LoVo (cell line): ENCODE results near the gene PHLPP1.
"Not testable (repeated sequence)": the region's sequence is repeated elsewhere in the genome, so short reads cannot be mapped to it uniquely, and the experiment has no call there.

Experiments
- DNase-seq: peaks from one replicate; pipeline ENCODE4 v3.0.0-alpha.2; 2016; ENCODE audit warnings: low spot score

PHLPP1 gene

DNA sequence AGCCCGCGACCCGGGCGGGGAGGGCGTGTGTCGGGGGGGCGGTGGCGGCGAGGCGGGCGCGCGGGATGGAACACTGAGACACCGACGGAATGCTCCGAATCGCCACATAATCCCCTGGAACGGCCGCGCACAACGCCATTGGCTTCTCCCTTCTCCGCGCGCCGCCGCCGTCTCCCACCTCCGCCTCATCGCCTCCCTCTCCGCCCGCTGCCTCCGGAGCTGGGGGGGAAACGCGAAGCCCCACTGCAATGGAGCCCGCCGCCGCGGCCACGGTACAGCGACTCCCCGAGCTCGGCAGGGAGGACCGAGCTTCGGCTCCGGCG is at the start of gene PHLPP1:
Gene PHLPP1, plus strand, starts transcription at position 106 of the 323 bp plus-strand sequence. Its CDS starts 143 bp downstream, at position 249.
- DNase-seq: no peak

DNA sequence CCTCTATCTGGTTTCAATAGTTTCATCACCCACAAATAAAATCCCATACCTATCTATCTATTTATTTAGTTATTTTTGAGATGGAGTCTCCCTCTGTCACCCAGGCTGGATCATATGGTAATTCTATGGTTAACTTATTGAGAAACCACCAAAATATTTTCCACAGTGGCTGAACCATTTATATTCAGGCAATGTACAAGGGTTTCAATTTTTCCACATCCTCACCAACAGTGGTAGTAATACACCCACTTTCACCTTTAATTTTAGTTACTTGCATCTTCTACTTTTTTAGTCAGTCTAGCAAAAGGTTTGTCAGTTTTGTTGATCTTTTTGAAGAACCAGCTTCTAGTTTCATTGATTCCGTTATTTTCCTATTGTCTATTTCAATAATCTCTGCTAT is 46.1 kb upstream of the PHLPP1 start:
- DNase-seq: no peak

DNA sequence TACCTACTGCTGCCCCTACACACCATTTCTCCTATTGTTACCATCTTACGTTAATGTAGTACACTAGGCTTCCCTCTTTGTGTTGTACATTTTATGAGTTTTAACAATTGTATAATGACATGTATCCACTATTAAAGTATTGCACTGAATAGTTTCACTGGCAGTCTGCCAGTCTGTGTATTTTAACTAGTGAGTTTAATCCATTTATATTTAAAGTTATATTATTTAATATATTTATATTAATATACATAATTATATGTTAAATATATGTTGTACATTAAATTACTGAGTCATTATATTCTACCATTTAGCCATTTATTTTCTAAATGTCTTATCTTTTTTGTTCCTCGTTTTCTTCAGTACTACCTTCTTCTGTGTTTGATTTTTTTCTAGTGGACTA is 44.8 kb upstream of the PHLPP1 start:
- DNase-seq: no peak

- DNase-seq: no peak
These were observed 42.7 kb upstream of the PHLPP1 start for GRCh38 chr18:62672600-62672999.

DNA sequence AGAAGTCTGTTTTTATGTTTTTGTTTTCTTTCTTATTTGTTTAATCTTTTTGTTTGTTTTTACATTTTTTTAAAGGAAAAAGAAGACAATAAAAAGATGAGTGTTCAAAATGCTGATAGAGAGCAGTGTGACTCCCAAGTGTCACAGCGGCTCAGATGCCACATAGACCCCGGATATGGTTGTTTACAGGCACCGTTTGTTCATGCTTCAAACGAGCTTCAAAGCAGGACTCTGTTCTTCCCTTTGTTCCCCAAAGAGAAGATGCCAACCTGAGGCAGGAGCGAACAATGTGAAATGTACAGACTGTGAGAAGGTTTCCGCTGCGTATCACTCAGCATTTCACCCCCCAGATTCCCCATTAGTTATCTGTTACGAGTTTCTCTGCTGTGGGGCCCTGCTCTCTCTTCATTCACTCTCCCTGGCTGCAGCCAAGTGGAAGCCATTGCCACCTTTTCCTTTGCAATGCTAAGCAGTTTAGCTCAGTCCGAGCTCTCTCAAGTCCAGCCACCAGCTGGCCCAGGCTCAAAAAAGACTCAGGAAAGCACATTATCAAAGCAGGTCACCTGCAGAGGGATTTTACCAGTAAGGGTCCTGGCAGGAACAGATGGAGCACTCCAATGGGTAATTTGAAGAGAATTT is 36.4 kb upstream of the PHLPP1 start:
- no peak for DNase-seq

DNA sequence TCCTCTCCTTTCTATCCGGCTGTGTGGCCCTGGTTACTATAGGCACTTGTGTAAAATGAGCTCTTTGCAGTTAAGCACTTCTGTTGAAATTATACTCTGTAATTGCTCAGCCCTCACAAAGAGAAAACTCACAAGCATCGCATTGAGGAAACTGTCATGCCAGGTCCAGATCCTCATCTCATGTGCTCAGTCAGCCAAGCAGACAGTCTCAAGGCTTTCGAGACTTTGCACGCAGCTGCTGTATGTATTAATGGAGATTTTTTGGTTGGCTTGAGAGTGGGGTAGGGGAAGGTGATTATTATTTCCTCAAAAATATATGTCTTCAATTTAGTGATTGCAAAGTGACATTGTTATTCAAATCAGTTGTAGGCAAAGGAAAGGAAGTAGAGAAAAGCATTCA is 33.0 kb upstream of the PHLPP1 start:
- no peak for DNase-seq

GRCh38 chr18:62683935-62684334 is 31.4 kb upstream of the PHLPP1 start:
- DNase-seq: no peak

DNA sequence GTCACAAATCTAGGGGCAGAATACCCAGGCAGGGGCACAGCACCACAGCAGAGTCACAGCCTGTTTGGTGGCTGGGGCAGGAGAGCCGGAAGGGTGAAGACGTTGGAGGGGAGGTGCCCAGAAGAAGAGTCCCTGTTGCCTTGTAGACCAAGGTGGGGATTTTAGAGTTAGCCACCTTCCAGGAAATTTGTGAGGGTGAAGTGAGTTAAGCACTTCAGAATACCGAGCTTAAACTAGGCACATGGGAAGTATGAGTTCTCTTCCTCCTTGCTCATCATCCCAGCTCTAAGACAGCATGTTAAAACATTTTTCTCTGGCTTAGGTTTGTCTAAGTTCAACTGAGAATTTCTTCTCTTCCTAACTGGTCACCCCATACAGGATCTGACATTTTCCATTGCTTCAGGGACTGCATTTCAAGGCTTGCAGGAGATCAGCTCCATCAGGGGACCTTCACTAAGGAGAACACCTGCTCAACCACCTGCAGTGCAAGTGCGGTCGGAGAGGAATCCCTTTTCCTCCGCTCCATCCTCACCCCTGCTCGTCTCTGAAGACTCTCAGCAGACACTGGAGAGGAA is 26.5 kb upstream of the PHLPP1 start:
- DNase-seq: no peak

- DNase-seq: no peak
These were observed 25.0 kb upstream of the PHLPP1 start for GRCh38 chr18:62690236-62690815.

DNA sequence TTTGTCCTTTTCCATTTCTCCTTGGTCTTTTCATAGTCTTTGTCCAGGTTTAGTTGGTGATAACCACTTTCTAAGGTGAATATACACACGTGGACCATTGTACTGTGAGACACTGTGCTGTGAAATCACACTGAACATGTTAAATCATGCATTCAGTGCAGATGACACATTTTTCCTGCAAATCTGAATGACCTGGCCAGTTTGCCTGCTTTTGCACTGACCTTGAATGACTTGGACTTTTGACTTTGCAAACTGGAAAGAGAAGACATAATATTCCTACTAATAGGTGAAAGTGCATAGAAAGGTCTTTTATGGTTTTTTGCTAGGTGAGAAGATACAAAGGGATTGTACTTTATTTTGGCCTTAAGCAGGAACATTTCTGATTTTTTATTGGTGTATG is 21.7 kb upstream of the PHLPP1 start:
- DNase-seq: no peak

- DNase-seq: no peak
These were observed 17.7 kb upstream of the PHLPP1 start for GRCh38 chr18:62697636-62698035.

DNA sequence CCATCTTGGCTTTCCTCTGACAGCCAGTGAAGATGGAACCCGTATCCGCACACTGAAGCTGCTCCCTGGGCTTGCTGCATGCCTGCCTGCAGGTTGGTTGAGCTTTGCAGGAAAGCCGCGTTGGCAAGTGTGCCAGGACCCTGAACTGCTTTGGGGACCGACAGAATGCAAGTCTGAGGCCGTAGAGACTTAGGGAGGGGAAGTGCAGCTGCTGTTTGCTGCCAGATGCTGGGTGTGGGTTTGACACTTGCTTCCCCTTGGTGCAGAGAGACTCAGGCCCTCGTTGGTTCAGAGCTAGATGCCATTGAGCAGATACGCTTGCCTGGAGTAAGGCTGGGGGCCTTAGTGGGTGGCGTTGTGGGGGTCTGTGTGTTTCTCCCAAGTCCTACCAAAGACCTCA is 13.1 kb upstream of the PHLPP1 start:
- no peak for DNase-seq

- DNase-seq: not testable (repeated sequence)
These were observed 8.5 kb upstream of the PHLPP1 start for GRCh38 chr18:62706879-62707278.

DNA sequence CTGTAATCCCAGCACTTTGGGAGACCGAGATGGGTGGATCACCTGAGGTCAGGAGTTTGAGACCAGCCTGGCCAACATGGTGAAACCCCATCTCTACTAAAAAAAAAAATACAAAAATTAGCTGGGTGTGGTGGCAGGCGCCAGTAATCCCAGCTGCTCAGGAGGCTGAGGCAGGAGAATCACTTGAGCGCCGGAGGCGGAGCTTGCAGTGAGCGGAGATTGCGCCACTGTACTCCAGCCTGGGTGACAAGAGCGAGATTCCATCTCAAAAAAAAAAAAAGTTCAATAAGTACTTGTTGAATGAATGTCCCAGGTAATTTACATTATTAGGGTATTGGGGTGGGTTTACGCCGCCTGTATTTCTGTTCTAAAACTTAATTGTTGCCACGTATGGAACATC is 5.4 kb upstream of the PHLPP1 start:
- DNase-seq: peak; percentile 36

GRCh38 chr18:62710417-62710816 is 4.9 kb upstream of the PHLPP1 start:
- peak; percentile 72 for DNase-seq

- DNase-seq: no peak
These were observed 3.6 kb upstream of the PHLPP1 start for GRCh38 chr18:62711781-62712180.

DNA sequence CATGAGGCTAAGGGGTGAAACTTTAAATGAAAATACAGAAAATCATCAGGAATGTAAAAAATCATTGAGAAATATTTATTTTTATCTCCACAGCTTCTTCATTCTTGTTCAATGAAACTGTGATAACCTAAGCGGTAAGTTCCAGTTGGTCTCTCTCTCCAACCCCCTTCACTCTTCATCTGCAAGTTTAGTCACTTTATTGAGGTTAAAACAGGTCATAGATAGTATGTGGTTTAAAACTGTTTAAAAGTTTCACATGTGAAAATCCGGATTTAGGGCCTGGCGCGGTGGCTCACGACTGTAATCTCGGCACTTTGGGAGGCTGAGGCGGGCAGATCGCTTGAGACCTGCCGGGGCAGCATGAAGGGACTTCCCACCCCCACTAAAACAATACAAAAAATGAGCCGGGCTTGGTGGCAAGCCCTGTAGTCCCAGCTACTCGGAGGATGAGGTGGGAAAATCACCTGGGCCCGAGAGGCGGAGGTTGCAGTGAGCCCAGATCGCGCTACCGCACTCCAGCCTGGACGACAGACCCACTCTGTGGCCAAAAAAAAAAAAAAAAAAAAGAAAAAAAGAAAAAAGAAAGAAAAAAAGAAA is 1.6 kb upstream of the PHLPP1 start:
- DNase-seq: no peak

GRCh38 chr18:62714671-62715435 is 488 bp upstream of the PHLPP1 start:
- peak; percentile 99 for DNase-seq

DNA sequence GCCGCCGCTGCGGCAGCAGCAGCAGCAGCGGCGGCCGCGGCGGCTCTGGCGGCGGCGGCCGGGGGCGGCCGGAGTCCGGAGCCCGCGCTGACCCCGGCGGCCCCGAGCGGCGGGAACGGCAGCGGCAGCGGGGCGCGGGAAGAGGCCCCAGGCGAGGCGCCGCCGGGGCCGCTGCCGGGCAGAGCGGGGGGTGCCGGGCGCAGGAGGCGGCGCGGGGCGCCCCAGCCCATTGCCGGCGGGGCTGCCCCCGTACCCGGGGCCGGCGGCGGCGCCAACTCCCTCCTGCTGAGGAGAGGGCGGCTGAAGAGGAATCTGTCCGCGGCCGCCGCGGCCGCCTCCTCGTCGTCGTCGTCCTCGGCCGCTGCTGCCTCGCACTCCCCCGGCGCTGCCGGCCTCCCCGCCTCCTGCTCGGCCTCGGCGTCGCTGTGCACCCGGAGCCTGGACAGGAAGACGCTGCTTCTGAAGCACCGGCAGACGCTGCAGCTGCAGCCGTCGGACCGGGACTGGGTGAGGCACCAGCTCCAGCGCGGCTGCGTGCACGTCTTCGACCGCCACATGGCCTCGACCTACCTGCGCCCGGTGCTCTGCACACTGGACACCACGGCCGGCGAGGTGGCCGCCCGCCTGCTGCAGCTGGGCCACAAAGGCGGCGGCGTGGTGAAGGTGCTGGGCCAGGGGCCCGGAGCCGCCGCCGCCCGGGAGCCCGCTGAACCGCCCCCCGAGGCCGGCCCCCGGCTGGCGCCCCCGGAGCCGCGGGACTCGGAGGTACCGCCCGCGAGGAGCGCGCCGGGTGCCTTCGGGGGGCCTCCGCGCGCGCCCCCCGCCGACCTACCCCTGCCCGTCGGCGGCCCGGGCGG is 646 bp downstream of the PHLPP1 start:
- DNase-seq: peak; percentile 22

DNA sequence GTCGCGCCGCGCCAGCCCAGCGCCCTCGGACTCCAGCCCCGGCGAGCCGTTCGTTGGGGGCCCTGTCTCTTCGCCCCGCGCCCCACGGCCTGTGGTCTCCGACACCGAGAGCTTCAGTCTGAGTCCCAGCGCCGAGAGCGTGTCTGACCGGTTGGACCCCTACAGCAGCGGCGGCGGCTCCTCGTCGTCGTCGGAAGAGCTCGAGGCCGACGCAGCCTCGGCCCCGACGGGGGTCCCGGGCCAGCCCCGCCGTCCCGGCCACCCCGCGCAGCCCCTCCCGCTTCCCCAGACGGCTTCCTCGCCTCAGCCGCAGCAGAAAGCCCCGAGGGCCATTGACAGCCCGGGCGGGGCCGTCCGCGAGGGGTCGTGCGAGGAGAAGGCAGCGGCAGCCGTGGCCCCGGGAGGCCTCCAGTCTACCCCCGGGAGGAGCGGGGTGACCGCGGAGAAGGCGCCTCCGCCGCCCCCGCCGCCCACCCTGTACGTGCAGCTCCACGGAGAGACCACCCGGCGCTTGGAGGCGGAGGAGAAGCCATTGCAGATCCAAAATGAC is 1.4 kb downstream of the PHLPP1 start:
- DNase-seq: peak; percentile 36

GRCh38 chr18:62717169-62717924 is 2.0 kb downstream of the PHLPP1 start:
- DNase-seq: peak; percentile 69
